Measurements from ENCODE around the gene FUS.
"Not testable (repeated sequence)": the region's sequence is repeated elsewhere in the genome, so short reads cannot be mapped to it uniquely, and the experiment has no call there.

Gene FUS

DNA sequence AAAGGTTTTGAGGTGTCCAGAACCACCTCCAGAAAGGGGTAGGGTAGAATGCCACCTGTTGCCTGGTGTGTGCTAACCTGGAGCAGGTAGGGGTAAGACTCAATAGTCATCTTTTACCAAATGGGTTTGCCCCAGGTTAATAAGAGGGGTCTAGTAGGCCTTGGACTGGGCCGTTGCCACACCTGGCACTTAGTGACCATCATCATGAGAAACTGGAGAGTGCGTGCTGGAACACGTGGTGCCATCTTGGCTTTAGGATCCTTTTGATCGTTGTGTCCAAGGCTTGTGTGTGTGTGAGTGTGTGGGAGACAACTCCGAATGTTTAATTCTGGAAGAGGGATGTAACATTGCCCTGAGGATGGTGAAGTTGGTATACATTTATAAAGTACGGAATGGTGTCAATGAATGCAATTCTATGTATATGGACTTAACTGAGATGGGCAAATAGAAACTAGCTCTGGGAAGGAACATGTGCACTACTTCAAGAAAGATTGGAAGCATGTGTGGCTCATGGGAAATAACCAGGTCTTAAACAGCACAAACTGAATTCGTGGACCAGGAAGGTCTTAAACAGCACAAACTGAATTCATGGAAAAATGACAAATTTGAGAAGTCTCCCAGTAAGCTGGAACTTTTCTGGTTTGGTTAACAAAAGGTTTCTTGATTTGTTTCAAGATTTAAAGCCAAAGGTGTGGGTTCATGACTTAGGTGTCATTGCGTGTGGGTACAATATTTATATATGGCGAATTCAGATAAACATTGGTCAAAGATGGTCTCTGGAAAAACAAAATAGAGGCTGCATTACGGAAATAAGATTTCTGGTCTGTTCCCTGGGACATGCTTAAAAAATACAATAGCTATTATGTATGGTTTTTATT is 7.2 kb downstream of the FUS start:
- DNase-seq = no peak

DNA sequence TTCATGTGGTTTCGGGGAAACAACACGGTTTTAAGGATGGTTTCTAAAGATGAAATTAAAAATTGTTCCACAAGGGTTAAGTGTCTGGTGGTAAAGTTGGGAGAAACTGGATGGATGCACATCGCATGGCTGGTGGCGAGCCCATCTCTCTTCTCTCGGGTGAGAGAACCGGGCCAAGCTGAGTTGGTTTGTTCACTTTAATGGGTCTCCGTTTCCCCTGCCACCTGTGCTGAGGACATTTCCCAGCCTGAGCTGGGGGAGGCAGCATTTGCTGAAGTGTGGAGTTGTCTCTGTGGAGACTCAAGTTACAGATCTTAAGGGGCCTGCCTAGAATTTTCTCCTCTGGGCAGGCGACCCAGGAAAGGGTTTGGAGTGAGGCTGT is 7.9 kb downstream of the FUS start:
- no peak for DNase-seq

DNA sequence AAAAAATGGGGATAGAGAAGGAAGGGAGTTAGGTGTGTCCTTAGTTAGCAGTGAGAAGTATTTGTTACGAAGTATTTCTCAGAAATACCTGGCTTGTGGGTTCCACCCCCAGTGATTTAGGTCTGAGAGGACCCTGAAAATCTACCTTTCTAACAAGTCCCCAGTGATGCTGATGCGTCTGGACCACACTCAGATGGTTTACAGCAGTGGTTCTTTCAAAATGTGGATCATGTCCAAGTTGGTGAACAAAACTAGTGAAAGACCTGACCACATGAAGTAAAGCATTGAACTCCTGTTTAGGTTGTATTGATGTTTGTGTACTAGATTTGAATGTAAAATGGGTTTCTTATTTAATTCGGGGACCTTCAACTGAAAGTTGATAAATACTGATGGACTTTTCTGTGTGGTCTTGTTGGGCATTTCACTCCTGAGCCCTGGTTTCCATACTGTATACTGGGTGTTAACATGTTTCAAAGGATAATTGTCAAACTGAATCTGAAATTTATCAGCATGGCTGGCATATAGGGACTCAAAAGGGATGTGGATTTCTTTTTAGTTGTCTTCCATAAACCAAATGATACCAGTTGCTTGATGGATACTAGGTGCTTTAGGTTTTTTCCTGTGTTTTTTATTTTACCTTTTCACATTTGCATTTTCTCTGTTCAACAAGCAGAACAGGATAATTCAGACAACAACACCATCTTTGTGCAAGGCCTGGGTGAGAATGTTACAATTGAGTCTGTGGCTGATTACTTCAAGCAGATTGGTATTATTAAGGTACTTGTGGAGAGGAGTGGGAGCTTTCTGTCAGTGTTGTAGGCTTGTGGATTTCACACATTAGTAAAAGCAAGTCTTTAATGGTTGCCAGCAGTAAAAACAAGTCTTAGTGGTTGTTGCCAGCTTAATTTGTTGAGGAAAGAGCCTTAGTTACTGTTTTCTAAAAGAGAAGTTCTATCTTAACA is 8.8 kb downstream of the FUS start:
- DNase-seq = no peak

DNA sequence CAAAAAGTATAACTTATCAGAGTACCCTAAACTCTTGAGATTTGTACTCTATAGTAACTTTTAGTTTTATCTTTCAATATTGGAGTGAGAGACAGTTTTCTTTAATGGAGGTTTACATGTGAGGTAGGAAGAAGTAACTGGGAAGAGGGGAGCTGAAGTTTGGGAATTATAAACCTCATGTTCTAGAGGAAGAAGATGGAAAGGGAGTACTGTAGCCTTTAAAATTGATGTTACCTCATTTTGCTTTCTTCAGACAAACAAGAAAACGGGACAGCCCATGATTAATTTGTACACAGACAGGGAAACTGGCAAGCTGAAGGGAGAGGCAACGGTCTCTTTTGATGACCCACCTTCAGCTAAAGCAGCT is 9.5 kb downstream of the FUS start:
- no peak for DNase-seq

DNA sequence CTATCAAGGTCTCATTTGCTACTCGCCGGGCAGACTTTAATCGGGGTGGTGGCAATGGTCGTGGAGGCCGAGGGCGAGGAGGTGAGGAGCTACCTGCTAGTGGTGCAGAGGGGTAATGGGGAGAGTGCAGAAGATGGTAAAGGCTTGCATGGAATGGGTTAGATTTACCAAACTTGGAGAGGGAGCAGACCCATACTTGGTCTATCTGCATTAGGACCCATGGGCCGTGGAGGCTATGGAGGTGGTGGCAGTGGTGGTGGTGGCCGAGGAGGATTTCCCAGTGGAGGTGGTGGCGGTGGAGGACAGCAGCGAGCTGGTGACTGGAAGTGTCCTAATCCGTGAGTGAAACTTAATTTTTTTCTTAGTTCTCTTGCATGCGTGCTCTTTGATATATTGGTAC is 10.1 kb downstream of the FUS start:
- no peak for DNase-seq

DNA sequence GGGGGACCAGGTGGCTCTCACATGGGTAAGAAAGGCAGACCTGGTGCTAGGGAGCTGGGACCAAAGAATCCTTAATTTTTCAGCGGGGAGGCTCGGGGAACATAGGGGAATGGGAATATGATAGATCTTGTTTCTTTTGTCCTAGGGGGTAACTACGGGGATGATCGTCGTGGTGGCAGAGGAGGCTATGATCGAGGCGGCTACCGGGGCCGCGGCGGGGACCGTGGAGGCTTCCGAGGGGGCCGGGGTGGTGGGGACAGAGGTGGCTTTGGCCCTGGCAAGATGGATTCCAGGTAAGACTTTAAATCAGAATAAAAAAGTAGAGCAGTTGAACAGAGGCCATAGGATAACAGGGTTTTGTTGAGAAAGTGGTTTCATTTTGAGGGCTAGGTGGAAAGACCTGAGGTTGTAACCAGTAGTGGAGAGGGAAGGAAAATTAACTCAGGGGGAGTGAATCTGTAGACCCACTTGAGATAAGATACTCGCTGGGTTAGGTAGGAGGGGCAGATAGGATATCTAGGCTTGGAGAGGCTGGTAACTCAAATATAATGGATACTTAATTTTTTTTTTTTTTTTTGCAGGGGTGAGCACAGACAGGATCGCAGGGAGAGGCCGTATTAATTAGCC is 11.0 kb downstream of the FUS start:
- no peak for DNase-seq

DNA sequence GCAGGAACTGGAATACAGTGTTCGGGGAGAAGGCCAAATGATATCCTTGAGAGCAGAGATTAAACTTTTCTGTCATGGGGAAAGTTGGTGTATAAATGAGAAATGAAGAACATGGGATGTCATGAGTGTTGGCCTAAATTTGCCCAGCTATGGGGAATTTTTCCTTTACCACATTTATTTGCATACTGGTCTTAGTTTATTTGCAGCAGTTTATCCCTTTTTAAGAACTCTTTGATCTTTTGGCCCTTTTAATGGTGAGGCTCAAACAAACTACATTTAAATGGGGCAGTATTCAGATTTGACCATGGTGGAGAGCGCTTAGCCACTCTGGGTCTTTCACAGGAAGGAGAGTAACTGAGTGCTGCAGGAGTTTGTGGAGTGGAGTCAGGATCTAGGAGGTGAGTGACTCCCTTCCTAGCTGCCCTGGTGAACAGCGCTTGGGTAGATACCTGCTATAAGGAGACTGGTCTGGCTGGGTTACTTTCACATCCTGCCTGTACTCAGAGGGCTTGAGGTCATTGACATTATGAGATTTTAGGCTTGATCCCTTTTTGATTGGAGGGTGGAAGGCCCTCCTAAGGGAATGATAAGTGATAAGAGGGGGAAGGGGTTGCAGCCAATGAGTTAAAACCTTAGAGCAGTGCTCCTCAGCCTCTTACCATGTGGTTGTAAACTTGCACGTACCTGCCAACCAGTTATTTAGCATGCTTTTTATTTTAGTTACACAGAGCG is 11.9 kb downstream of the FUS start:
- no peak for DNase-seq

DNA sequence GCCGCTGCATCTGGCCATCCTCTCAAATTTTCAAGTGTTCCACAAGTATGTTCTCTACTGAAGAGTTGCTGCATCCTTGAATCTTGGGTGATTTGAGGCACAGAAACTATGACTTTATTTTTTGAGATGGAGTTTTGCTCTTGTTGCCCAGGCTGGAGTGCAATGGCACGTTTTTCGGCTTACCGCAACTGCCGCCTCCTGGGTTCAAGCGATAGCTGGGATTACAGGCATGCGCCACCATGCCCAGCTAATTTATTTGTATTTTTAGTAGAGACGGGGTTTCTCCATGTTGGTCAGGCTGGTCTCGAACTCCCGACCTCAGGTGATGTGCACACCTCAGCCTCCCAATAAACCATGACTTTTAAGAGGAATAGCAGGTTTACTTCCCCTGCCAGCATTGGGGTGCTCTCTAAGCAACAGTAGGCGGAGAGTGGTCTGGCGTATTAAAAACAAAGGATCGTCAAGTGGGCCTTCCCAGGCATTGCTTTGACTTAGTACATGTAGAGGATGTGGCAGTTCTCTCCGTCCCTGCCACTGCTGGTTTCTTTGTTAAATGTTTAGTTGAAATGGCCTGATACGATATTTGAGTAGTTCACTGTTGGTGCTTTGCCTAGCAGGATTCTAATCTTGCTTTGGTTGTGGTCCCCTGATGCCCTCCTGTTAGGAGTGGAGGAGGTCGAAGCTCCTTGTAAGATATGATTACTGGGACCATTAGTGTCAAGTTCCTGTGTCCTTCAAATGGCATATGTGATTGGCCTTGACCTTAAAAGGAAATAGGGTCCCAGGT is 13.1 kb downstream of the FUS start:
- DNase-seq = no peak

DNA sequence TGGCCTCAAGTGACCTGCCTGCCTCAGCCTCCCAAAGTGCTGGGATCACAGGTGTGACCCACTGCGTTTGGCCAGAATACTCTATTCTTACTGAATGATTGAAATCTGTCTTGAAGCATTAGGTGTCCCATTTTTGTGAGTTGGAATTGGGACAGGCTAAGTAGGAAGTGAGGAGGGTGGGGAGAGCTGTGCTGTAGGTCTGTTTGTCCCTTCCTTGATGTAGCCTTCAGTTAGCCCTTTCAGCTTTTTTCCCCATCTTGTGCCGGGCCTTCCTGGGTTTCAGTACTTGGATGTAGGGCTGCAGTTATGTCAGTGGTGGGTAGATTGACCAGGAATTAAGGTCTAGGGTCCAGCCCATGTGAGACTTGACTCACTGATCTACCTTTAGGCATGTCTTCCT is 13.9 kb downstream of the FUS start:
- no peak for DNase-seq

DNA sequence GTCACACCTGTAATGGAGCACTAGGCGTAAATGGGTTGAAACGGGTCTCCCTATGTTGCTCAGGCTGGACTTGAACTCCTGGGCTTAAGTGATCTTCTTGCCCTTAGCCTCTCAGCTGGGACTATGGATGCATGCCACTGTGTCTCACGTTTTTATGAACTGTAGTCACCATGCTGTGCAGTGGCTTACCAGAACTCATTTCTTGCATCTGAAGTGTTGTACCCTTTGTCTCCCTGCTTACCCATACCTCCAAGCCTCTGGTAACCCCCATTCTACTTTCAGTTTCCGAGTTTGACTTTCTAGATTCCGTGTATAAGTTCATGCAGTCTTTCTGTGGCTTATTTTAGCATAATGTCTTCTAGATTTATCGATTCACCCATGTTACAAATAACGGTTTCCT is 15.0 kb downstream of the FUS start:
- DNase-seq = no peak

DNA sequence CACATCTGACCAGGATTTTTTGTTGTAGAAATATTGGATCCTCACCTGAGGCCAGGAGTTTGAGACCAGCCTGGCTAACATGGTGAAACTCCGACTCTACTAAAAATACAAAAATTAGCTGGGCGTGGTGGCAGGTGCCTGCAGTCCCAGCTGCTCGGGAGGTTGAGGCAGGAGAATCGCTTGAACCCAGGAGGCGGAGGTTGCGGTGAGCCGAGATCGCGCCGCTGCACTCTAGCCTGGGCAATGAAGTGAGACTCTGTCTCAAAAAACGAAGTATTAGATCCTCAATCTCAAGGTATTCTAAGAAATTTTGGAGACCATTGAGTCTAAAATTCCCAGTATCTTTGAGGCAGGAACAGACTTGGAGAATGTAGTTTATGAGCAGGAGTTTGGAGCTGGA is 15.9 kb downstream of the FUS start:
- DNase-seq = not testable (repeated sequence)

DNA sequence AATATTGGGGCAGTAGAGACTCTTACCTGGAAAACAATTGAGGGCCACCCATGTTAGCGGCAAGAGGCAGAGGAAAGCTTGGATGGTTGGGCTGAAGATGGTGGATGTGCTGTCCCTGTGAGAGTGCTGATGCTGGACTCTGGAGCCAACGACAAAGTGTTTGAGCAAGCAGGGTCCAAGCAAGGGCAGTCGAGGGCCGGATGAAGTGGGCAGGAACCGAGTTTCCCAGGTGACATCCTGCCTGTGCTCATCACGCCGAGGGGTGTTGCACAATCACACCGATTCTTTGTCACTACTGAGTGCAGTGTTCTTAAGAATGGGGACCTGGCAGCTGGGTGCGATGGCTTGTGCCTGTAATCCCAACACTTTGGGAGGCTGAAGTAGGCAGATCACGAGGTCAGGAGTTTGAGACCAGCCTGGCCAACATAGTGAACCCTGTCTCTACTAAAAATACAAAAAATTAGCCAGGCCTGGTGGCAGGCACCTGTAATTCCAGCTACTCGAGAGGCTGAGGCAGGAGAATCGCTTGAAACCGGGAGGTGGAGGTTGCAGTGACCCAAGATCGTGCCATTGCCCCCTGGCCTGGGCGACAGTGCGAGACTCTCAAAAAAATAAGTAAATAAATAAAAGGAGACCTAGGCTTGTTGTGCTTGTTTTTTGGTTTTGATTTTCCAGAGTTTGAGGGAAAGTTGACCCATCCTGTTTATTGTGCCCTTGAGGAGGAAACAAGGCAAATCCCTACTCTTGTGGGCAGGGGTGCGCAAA is 16.6 kb downstream of the FUS start:
- DNase-seq = no peak

DNA sequence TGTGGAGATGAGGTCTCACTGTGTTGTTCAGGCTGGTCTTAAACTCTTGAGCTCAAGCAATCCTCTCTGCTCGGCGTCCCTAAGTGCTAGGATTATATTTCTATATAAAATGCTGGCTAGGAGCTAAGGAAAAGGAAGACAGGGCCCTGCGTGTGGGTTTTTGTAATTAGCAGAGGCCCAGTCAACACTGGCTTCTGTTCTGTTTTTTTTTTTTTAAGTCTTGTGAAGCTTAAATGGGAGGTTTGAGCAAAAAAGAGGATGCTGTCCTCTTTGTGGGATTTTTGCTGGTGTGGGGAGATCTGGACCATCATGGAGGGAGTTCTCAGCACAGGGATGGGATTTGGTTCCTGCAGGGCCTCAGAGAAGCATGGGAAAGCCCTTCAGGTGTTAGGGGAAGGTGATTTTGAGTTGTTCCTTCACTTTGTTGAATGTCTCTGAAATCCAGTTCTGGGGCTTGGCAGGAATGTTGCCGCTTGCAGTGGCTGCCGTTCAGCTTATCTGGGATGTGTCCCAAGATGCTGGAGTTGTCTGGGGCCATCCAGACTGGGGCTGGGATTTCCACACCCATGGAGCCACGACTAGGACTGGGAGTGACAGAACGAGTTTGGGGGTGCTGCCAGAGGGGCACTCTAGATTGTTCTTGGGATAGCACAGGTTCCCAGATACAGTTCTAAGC is 18.4 kb downstream of the FUS start:
- DNase-seq = no peak

DNA sequence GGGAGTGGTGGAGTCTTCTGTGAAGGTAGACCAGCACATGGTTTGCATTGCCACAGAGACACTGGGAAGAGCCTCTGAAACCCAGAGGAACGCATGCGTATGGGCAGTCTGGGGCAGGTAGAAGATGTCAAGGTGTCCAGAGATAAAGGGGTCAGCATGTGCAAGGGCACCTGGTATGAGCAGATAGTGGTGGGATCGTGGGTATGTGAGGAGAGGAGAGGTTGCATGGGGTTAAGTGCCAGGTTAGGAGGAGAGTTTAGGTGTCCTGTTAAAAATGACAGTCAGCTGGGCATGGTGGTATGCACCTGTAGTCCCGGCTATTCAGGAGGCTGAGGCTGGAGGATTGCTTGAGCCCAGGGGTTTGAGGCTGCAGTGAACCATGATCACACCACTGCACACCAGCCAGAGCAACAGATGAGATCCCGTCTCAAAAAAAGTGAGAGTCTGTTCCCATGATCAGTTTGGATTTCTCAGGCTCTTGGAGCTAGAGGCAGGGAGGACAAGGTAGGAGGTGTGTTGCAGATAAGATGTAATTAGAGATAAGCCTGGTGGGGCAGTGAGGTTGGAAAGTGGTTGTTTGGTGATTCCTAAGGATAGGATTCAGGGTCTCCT is 19.6 kb downstream of the FUS start:
- DNase-seq = no peak

DNA sequence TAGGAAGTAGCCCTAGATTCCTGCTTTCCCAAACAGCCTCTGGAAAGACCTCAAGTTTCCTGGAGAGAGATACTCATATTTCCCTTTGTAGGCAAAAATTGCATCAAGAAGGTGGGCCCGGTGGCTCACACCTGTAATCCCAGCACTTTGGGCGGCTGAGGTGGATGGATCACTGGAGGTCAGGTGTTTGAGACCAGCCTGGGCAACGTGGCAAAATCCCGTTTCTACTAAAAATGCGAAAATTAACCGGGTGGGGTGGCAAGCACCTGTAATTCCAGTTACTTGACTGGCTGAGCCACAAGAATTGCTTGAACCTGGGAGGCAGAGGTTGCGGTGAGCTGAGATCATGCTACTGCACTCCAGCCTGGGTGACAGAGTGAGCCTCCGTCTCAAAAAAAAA is 20.2 kb downstream of the FUS start:
- DNase-seq = not testable (repeated sequence)

DNA sequence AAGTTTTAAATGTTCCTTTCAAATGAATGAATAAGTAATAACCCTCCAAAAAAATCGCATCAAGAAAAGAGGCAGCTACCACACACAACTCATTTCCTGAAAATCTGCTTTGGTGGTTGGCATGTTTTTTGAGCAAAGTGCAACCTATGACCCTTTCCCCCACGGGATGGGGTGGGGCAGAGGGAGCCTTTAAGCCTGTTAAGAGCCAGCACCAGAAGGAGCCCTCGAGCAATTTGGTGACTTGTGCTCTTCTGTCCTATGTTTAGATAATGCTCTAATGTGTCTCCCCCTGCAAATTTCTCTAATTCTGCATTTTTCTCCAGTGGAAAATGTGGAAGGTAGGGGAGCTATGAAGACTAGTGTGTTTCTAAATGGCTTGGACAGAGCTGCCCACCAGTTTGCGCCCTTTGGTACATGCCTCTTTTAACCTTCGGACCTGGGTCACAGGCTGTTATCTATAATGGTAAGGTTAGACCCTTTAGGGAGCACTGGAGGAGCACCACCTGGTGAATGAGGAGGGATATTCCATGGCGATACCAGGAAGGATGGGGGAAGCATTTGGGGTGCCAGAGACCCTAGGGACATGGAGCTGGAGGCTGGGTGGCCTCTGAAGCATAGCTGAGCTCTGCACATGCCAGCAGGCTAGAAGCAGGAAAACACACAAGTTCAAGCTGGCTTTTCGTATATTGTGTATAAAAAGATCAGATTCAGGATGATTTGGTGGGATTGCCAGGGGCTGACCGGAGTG is 21.1 kb downstream of the FUS start:
- no peak for DNase-seq

DNA sequence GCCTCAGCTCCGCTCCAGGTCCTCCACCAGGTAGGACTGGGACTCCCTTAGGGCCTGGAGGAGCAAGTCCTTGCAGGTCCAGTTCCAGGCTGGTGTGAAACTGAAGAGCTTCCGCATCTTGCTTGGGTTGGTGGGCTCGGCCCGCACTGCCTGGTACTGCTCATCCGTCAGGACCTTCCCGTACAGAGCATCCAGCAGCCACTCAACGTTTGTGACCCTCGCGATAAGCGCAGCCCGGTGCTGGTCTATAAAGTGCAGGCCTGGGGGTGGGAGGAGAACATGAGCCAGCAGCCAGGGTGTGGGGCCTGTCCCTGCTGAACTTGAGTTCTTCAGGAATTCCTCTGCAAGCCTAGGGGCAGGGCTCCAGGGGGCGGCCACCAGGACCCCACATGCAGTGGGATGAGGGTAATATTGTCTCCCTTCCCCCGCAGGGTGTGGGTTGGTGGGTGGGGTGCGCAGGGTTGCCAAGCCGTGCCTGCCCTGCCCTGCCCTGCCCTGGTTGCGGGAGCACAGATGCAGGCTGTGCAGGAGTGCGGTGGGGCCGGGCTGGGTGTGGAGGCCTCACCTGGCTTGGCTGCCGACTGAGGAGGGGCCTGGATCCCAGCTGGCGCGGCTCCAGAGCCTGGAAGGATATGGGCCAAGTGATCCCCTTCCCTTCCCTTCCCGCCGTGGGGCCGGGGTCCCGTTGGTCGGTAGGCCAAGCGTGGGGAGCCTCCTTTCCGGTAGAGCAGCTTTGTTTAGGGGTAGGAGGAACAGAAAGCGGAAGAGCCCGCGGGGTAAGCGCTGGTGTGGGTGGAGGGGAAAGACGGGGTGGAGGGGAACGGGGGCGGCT is 21.9 kb downstream of the FUS start:
- DNase-seq = peak in 7 of 14 donors; percentile 5 to 50 (median 44)
